Activated T-cell treated with anti-CD3 and anti-CD28 coated beads, Interleukin-2, amount 50 U/mL, for 72 hours (primary cell): ENCODE measurements around the gene WASL. TPM values are rescaled to one million over a fixed set of nuclear protein-coding genes. Genes with fewer than 3 reads are reported as not detected.
A peak's percentile ranks its signal among the peaks of the same experiment; 100 is the strongest.
"Not testable (repeated sequence)": the region's sequence is repeated elsewhere in the genome, so short reads cannot be mapped to it uniquely, and the experiment has no call there.

Experiments used
- ATAC-seq, 2 donors: fragments of 150-1000 bp; cut with Tn5 transposase; replicated peaks in 1 of 2; 2 replicates each; pipeline ENCODE4 v1.10.0; 2021; ENCODE audit warnings: moderate library complexity in 2 of 2, mild to moderate bottlenecking in 1 of 2
- DNase-seq, 2 donors: peaks; one replicate each; pipeline ENCODE4 v3.0.0; 2021 to 2022; ENCODE audit warnings: mixed read lengths in 1 of 2
- H3K27ac Mint-ChIP-seq: one replicate; pipeline ENCODE4 v1.8.0; 2022; ENCODE audit warnings: mild to moderate bottlenecking, moderate library complexity, mixed read lengths
- H3K27me3 Mint-ChIP-seq: one replicate; pipeline ENCODE4 v1.8.0; 2022; ENCODE audit warnings: low read depth, mixed read lengths
- H3K36me3 Mint-ChIP-seq, 2 donors: one replicate each; pipeline ENCODE4 v1.8.0; 2022; ENCODE audit warnings: mixed read lengths in 2 of 2, mild to moderate bottlenecking in 1 of 2; ENCODE audit not compliant: insufficient read depth in 2 of 2
- H3K4me1 Mint-ChIP-seq: one replicate; pipeline ENCODE4 v1.8.0; 2022; ENCODE audit warnings: low read depth, mixed read lengths
- H3K4me3 Mint-ChIP-seq, 2 donors: one replicate each; pipeline ENCODE4 v1.8.0; 2022; ENCODE audit warnings: mild to moderate bottlenecking in 2 of 2, mixed read lengths in 2 of 2, moderate library complexity in 2 of 2
- H3K9me3 Mint-ChIP-seq, 2 donors: one replicate each; pipeline ENCODE4 v1.8.0; 2022; ENCODE audit warnings: mixed read lengths in 2 of 2
- total RNA-seq, 2 donors: library from RNA; stranded (reverse); gene quantifications; one replicate each; pipeline ENCODE4 v1.2.3, GENCODE V29; 2022

The WASL gene
- total RNA-seq, 2 donors from 2014 or later = 7.2 to 8.7 TPM

DNA sequence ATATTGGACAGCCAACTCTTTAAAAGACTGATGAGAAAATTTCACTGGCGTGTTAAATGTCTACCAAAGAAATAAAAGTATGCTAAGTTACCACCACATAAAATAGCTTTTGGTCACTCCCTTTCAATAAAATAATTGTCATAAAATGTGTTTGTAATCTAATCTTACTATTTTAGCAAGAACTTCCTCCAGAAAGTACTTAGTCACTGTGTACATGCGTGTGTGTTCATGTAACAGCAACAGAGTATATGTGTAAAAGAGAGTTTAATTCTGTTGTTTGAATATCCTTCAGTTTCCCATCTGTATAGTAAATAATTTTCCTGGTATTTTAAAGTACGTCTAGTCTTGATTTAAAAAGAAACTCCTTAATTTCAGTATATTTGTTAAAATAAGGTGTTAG lies 35.0 kb upstream of the WASL start:
- no peak for DNase-seq
- Mint-ChIP-seq H3K27me3 (no peaks in the 10 kb centered on the region), H3K27ac (no peak overlapping the region), H3K4me3 (no peak overlapping the region), H3K36me3 (no peaks in the 10 kb centered on the region), H3K9me3 (no peaks in the 10 kb centered on the region), H3K4me1 (no peaks in the 10 kb centered on the region)
- no peak for ATAC-seq

DNA sequence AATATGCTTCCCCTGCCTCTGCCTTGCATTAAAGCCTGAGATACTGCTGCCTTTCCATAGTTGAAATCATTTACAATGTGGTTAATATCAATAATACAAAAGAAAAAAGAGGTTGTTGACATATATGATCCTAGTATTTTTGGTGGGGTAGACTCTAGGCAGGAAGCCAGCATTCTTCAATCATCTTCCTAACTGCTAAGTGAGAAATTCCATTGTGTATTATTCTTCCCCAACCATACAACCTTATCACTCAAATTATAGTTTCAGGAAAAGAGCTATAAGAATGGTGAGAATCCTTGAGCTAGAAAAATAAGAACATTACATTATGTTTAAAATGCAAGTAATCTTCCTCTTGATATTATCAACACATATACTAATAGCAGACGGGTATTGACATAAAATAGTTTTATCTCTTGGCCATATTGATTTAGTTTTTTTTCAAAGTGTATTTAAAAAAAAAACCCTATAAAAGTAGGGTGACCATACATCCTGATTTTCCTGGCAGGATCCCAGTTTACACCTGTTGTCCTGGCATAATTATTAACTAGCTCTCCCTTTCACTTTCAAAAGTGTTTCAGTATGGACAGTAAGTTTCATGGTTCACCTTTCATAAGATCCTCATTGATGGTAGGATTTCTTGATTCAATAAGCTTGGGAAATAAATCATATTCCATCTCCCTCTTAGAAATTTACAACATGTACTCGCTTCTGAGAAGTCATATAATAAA lies 33.4 kb upstream of the WASL start:
- H3K27ac Mint-ChIP-seq = no peak overlapping the region
- H3K4me1 Mint-ChIP-seq = no peaks in the 10 kb centered on the region
- H3K9me3 Mint-ChIP-seq = no peaks in the 10 kb centered on the region
- DNase-seq = no peak
- H3K36me3 Mint-ChIP-seq = no peaks in the 10 kb centered on the region
- no peak for ATAC-seq
- no peaks in the 10 kb centered on the region for H3K27me3 Mint-ChIP-seq
- no peak overlapping the region for H3K4me3 Mint-ChIP-seq

DNA sequence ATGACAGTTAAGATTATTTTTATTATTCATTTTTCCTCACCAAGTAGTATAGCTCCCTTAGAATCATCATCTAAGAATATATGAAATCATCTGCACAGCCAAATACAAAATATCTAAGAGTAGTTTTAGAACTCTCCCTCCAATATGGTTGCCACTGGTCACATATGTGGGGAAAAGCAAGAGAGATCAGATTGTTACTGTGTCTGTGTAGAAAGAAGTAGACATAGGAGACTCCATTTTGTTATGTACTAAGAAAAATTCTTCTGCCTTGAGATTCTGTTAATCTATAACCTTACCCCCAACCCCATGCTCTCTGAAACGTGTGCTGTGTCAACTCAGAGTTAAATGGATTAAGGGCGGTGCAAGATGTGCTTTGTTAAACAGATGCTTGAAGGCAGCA lies 31.7 kb upstream of the WASL start:
- H3K27me3 Mint-ChIP-seq, H3K27ac Mint-ChIP-seq: not testable (repeated sequence)

DNA sequence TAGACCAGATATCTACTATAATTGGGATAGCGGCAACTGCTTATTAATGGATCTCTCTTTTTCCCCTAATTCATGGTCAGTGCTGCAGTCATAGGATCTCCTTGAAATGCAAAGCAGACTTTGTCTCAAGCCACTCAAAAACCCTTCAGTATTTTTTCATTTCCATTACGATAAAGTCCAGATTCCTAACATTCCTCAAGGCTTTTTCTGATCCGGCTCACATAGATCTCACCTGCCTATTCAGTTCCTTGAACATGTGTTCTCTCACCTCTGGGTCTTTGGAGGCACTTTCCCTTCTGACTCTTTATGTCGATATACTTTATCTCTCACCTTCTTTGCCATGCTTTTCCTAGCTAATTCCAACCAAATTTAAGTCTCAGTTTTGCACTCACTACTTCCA lies 25.7 kb upstream of the WASL start:
- H3K36me3 Mint-ChIP-seq = no peaks in the 10 kb centered on the region
- no peak for DNase-seq
- ATAC-seq = no peak
- no peaks in the 10 kb centered on the region for H3K9me3 Mint-ChIP-seq
- H3K4me1 Mint-ChIP-seq = peaks cover 11% of the 10 kb centered on the region
- H3K27me3 Mint-ChIP-seq = peaks cover 24% of the 10 kb centered on the region
- no peak overlapping the region for H3K4me3 Mint-ChIP-seq
- no peak overlapping the region for H3K27ac Mint-ChIP-seq

More for the DNA sequence above, 31.7 kb upstream of the WASL start:
- not testable (repeated sequence) for H3K9me3 Mint-ChIP-seq, H3K4me3 Mint-ChIP-seq, H3K36me3 Mint-ChIP-seq, DNase-seq, ATAC-seq, H3K4me1 Mint-ChIP-seq

DNA sequence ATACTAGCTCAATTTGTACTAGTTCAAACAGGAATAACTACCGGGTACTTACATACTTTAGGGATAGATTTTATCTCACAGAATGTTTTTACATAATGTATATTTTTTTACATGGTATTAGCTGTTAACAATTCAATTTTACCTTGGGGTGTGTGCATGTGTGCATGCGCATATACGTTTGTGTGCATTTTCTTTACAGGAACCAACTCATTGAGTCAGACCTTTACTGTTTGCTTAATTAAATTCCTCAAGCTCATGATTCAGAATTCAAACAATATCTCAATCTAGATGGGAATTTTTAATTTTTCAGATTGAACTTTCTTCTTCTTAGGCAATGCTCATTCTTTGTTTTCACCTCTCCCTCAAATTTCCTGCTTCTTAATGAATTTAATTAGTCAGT lies 24.7 kb upstream of the WASL start:
- Mint-ChIP-seq H3K27me3 (peaks cover 28% of the 10 kb centered on the region), H3K27ac (no peak overlapping the region), H3K4me3 (no peak overlapping the region), H3K9me3 (no peaks in the 10 kb centered on the region), H3K36me3 (no peaks in the 10 kb centered on the region), H3K4me1 (peaks cover 11% of the 10 kb centered on the region)
- ATAC-seq = no peak
- no peak for DNase-seq

DNA sequence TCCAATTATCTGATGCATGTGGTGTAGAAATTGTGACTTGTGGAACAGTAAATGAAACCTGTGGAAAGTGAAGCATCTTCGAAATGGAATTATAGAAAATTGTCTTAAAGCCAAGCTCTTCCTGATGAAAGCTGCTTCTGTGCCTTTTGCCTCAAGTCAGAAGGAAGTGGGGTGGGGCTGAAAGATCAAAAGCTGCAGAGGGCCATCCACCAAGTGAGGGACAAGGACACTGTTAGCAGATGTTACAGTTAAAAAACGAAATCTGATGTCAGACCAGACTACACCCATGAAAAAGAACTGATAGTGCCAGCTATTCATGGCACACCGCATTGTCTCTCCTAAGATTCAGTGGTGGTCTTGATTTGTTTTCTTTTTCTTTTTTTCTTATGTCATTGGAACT lies 23.8 kb upstream of the WASL start:
- no peaks in the 10 kb centered on the region for H3K36me3 Mint-ChIP-seq
- H3K4me3 Mint-ChIP-seq = no peak overlapping the region
- no peak overlapping the region for H3K27ac Mint-ChIP-seq
- DNase-seq (no peak), ATAC-seq (no peak)
- H3K27me3 Mint-ChIP-seq = peaks cover 28% of the 10 kb centered on the region
- no peaks in the 10 kb centered on the region for H3K9me3 Mint-ChIP-seq
- H3K4me1 Mint-ChIP-seq = peaks cover 11% of the 10 kb centered on the region

DNA sequence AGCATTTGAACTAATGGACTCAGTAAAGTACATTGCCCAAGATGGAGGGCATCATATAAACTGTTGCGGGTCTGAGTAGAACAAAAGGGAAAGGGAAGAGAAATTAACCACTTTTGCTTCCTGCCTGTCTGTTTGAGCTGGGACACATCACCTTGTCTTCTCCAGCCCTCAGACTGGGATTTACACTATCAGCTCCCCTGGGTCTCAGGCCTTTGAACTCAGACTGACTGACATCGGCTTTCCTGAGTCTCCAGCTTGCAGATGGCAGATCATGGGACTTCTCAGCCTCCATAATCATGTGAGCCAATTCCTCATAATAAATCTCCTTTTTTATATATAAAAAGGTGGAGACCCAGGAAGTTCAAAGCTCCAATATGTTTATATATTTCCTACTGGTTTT lies 23.0 kb upstream of the WASL start:
- Mint-ChIP-seq H3K27ac (no peak overlapping the region), H3K9me3 (no peaks in the 10 kb centered on the region), H3K27me3 (peaks cover 28% of the 10 kb centered on the region), H3K36me3 (no peaks in the 10 kb centered on the region), H3K4me3 (no peak overlapping the region), H3K4me1 (peaks cover 11% of the 10 kb centered on the region)
- DNase-seq = no peak
- ATAC-seq = no peak

DNA sequence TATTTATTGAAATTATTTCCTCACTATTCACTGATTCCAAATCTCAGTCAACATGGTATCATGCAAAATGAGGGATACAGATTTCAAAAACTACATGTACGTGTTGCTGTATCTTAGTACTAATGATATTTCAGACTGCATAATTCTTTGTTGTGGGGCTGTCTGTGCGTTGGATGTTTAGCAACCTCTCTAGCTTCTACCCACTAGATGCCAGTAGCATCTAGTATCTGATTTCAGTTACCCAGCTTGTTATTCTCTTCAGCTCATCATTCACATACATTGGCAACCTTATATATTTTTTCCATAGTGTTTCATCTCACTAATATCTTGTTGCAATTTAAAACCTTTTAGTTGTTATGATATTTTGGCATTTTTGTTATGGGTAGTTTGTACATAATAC lies 22.5 kb upstream of the WASL start:
- peaks cover 27% of the 10 kb centered on the region for H3K27me3 Mint-ChIP-seq
- ATAC-seq (no peak), DNase-seq (no peak)
- no peaks in the 10 kb centered on the region for H3K36me3 Mint-ChIP-seq
- H3K9me3 Mint-ChIP-seq = no peaks in the 10 kb centered on the region
- H3K27ac Mint-ChIP-seq = no peak overlapping the region
- peaks cover 11% of the 10 kb centered on the region for H3K4me1 Mint-ChIP-seq
- H3K4me3 Mint-ChIP-seq = peak overlapping the region in 1 of 2 donors; percentile 1

DNA sequence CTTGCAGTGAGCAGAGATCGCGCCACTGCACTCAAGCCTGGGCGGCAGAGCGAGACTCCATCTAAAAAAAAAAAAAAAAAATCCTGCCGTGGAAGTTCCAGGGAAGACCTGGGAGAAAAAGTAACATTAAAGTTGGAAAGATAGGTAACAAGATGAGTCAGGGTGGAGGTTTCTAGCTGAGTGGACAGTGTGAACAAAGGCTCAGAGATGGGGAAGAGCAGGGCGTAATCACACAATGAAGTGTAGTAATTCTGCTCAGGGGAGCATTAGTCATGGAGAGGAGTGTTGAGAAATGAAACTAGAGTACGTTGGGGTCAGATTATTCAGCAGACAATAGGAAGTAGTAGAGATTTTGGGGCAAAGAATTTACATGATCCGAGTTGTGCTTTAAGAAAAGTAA lies 21.6 kb upstream of the WASL start:
- H3K4me3 Mint-ChIP-seq = peak overlapping the region; percentile 1 to 23
- H3K9me3 Mint-ChIP-seq = no peaks in the 10 kb centered on the region
- peak overlapping the region; percentile 1 for H3K27ac Mint-ChIP-seq
- peaks cover 11% of the 10 kb centered on the region for H3K4me1 Mint-ChIP-seq
- ATAC-seq (peak; percentile 100), DNase-seq (peak; percentile 16 to 34)
- H3K27me3 Mint-ChIP-seq = peaks cover 26% of the 10 kb centered on the region
- no peaks in the 10 kb centered on the region for H3K36me3 Mint-ChIP-seq

DNA sequence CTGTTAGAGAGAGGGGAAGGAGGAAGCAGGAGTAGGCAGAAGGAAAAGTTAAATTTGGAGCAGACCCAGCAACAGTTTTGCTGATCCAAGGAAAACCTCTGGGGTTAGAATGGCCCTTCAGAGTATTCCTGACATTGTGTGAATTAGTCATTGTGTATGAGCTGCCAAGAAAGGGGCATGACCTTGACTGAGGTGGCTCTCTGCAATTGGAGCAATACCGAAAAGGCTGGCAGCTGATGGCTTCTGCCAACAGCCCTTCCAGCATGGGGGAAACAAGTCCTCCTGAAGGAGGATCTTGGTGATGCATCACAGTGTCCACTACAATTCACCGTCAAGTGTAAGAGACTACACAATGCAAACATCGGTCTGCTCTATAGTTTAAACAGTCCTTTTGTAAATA lies 20.6 kb upstream of the WASL start:
- H3K27me3 Mint-ChIP-seq = peaks cover 19% of the 10 kb centered on the region
- H3K4me3 Mint-ChIP-seq = no peak overlapping the region
- ATAC-seq (no peak), DNase-seq (no peak)
- no peaks in the 10 kb centered on the region for H3K36me3 Mint-ChIP-seq
- H3K4me1 Mint-ChIP-seq = peaks cover 11% of the 10 kb centered on the region
- H3K27ac Mint-ChIP-seq = no peak overlapping the region
- no peaks in the 10 kb centered on the region for H3K9me3 Mint-ChIP-seq

DNA sequence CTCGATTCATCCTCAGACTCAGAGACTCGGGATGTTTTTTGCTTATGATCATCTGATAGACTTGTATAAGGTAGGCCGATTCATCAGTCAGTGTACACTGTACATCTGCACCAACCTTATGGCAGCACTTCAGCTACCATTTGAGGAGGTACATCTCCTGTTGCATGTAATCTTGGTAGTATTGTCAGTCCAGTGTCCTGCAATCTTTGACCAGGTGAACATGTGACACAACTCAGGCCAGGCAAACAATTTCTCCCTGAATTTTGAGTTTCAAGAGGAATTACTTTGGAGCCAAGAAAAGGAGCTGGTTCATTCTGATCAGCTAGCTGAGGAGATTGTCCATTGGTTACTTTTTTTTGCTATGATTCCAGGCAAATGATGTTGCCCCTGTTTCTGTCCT lies 19.7 kb upstream of the WASL start:
- DNase-seq (no peak), ATAC-seq (no peak)
- Mint-ChIP-seq H3K27ac (no peak overlapping the region), H3K36me3 (peaks cover 2 to 4% of the 10 kb centered on the region in 2 donors), H3K4me1 (peaks cover 11% of the 10 kb centered on the region), H3K27me3 (peaks cover 17% of the 10 kb centered on the region), H3K9me3 (peaks cover 0 to 3% of the 10 kb centered on the region in 2 donors), H3K4me3 (no peak overlapping the region)

DNA sequence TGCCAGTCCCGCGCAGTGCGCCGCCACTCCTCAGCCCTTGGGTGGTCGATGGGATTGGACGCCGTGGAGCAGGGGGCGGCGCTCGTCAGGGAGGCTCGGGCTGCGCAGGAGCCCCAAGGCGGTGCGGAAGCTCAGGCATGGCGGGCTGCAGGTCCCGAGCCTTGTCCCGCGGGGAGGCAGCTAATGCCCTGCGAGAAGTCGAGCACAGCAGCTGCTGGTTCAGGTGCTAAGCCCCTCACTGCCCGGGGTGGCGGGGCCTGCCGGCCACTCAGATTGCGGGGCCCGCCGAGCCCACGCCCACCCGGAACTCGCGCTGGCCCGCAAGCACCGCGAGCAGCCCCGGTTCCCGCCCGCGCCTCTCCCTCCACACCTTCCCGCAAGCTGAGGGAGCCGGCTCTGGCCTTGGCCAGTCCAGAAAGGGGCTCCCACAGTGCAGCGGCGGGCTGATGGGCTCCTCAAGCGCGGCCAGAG lies 14.4 kb upstream of the WASL start:
- Mint-ChIP-seq H3K4me3 (no peak overlapping the region), H3K27me3 (peaks cover 5% of the 10 kb centered on the region), H3K4me1 (no peaks in the 10 kb centered on the region), H3K9me3 (peaks cover 0 to 5% of the 10 kb centered on the region in 2 donors), H3K36me3 (peaks cover 4 to 7% of the 10 kb centered on the region in 2 donors), H3K27ac (no peak overlapping the region)
- ATAC-seq (no peak), DNase-seq (no peak)

DNA sequence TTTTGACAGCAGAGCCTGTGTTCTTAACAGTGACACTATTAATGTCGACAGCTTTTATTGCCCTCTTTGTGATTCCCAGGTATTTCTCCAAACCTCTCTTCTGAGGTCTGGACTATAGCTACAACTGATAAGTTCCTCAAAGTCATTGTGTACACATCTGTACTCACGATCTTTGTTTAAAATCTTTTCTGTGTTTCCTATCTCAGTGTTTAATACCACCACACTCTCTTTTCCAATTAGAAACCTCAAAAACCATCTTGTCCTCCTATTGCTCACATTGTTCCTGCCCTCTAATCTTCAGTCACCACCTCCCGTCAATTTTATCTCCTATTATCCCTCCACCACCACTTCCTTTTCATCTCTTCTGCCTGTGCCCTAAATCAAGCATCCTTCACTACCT lies 12.9 kb upstream of the WASL start:
- H3K36me3 Mint-ChIP-seq = peaks cover 4 to 7% of the 10 kb centered on the region in 2 donors
- ATAC-seq = no peak

DNA sequence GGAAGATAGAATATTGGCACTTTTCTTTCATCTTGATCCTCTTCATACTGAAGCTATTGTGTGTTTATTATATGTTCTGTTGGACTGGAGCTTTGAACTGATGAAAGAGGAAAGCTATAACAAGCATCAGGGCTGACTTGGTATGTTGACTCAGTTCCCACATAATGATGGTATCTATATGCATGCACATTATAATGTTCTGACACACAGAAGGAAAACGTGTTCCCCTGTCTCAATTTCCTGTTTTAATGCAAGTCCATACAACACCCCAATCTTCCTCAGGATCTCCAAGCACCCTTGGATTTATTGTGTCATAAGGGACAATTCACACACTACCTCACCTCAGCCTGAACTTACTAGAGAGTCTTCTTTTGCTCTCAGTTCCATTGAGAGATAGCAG lies 8.3 kb upstream of the WASL start:
- no peak overlapping the region for H3K4me3 Mint-ChIP-seq
- H3K27me3 Mint-ChIP-seq = no peaks in the 10 kb centered on the region
- no peak overlapping the region for H3K27ac Mint-ChIP-seq
- peaks cover 0 to 3% of the 10 kb centered on the region in 2 donors for H3K36me3 Mint-ChIP-seq
- H3K4me1 Mint-ChIP-seq = peaks cover 30% of the 10 kb centered on the region
- no peaks in the 10 kb centered on the region for H3K9me3 Mint-ChIP-seq
- DNase-seq (no peak), ATAC-seq (peak in 1 of 2 donors; percentile 61)

More for the DNA sequence above, 12.9 kb upstream of the WASL start:
- Mint-ChIP-seq H3K9me3 (peaks cover 0 to 5% of the 10 kb centered on the region in 2 donors), H3K27me3 (peaks cover 5% of the 10 kb centered on the region), H3K4me1 (peaks cover 8% of the 10 kb centered on the region), H3K4me3 (no peak overlapping the region), H3K27ac (no peak overlapping the region)
- no peak for DNase-seq
